GM10248 (cell line): ENCODE measurements around the gene NGDN.
A peak's percentile ranks its signal among the peaks of the same experiment; 100 is the strongest.

Source experiments
- CTCF ChIA-PET: fragments of 300-600 bp; sonication (Branson Sonifier 250); formaldehyde crosslinking; extraction: SDS; loops from one replicate; lab custom pipeline; 2021; ENCODE audit warnings: antibody characterized with exemption; lab: Yijun Ruan, JAX
- POLR2A ChIA-PET: fragments of 350-650 bp; sonication (Branson Sonifier 250); formaldehyde crosslinking; extraction: SDS; loops from one replicate; lab custom pipeline; 2020; ENCODE audit warnings: antibody characterized with exemption; lab: Yijun Ruan, JAX
- DNase-seq: peaks from one replicate; pipeline ENCODE4 v3.0.0; 2012; ENCODE audit errors: extremely low spot score
- CTCF ChIP-seq: IDR thresholded peaks from 2 replicates; pipeline ENCODE4 v1.5.1; 2012; ENCODE audit warnings: mild to moderate bottlenecking, low read depth; ENCODE audit errors: extremely low read depth, missing control alignments, control extremely low read depth

NGDN gene

GRCh38 chr14:23481979-23482822 lies 12.7 kb downstream of the NGDN start:
- DNase-seq: no peak

GRCh38 chr14:23482823-23483148 lies 13.3 kb downstream of the NGDN start:
- POLR2A ChIA-PET: no interaction called here
- CTCF ChIA-PET: interaction anchor here (1.3 to 14.1 kb wide), 2 partner anchors 46 to 80 kb away, joined by 3 to 497 read pairs; partner anchors contain the start of genes AP1G2 and THTPA
- TF ChIP-seq CTCF: no peak
- no peak for DNase-seq

More at GRCh38 chr14:23481979-23482822, 12.7 kb downstream of the NGDN start:
- ChIA-PET POLR2A (no interaction called here), CTCF (interaction anchor here (0.6 to 14.1 kb wide), 5 partner anchors 10 to 80 kb away, joined by 3 to 497 read pairs (median 3); partner anchors contain the start of genes AP1G2 and THTPA)
- TF ChIP-seq CTCF: no peak

- CTCF ChIA-PET: interaction anchor here (1.3 to 14.1 kb wide), 4 partner anchors 9 to 79 kb away, joined by 4 to 497 read pairs (median 14); partner anchors contain the start of genes AP1G2 and THTPA
- POLR2A ChIA-PET: no interaction called here
- TF ChIP-seq CTCF: peak; percentile 31
- DNase-seq: peak; percentile 33
Observed at GRCh38 chr14:23483236-23483854, 13.8 kb downstream of the NGDN start.

- POLR2A ChIA-PET: no interaction called here
- CTCF ChIA-PET: interaction anchor here (1.3 to 14.1 kb wide), 4 partner anchors 10 to 77 kb away, joined by 3 to 497 read pairs (median 14); partner anchors contain the start of genes AP1G2 and THTPA
- DNase-seq: no peak
- no peak for TF ChIP-seq CTCF
Observed at GRCh38 chr14:23485326-23485725, 15.8 kb downstream of the NGDN start.

- POLR2A ChIA-PET: no interaction called here
- CTCF ChIA-PET: interaction anchor here (1.0 to 14.1 kb wide), 4 partner anchors 9 to 77 kb away, joined by 4 to 497 read pairs (median 12); partner anchors contain the start of genes AP1G2 and THTPA
- TF ChIP-seq CTCF: no peak
- DNase-seq: no peak
Observed at GRCh38 chr14:23486036-23486435, 16.5 kb downstream of the NGDN start.

- no peak for TF ChIP-seq CTCF
- POLR2A ChIA-PET: no interaction called here
- DNase-seq: no peak
- CTCF ChIA-PET: interaction anchor here (1.0 to 14.1 kb wide), 3 partner anchors 12 to 75 kb away, joined by 4 to 497 read pairs (median 4); partner anchors contain the start of genes AP1G2 and THTPA
Observed at GRCh38 chr14:23487216-23487615, 17.7 kb downstream of the NGDN start.
